Kidney glomerular epithelial cell (primary cell): Measurements from ENCODE around the gene EP400.
"Not testable (repeated sequence)": the region's sequence is repeated elsewhere in the genome, so short reads cannot be mapped to it uniquely, and the experiment has no call there.

Experiments used
- DNase-seq: peaks from one replicate; lab custom pipeline; 2025; lab: John Stamatoyannopoulos, UW

EP400 gene

DNA sequence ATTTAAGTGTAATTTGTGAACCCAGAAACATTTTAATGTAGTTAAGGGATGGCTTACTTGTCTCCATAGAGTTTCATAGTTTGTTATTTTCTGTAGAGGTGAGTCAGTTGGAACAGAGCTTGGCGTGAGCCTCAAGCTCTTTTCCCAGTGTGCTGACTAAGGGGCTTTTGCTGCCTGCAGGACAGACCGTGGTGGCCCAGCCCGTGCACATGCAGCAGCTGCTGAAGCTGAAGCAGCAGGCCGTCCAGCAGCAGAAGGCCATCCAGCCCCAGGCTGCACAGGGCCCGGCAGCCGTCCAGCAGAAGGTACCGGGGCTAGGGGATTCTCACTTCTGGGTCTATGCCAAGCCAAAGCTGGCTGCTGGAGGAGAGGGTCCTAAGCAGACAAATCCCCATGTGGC, 117.4 kb downstream of the EP400 start:
- DNase-seq, result no peak

DNA sequence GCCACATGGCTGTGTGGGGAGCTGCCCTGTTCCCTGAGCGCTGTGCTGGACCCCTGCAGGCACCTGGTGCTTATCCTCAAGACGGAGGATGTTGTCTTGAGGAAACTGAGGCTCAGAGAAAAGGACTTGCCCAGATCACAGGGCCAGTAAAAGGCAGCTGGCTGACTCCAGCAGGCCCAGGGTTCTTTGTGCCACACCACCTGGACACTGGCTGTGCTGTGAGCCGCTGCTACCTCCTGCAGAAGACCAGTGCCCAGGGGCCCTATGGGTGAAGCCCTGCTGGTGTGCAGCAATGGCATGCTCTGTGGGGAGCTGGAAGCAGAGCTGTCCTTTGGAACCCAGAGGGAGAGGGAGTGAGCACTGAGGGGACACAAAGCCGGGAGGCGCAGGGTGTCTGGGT, 118.5 kb downstream of the EP400 start:
- no peak for DNase-seq

DNA sequence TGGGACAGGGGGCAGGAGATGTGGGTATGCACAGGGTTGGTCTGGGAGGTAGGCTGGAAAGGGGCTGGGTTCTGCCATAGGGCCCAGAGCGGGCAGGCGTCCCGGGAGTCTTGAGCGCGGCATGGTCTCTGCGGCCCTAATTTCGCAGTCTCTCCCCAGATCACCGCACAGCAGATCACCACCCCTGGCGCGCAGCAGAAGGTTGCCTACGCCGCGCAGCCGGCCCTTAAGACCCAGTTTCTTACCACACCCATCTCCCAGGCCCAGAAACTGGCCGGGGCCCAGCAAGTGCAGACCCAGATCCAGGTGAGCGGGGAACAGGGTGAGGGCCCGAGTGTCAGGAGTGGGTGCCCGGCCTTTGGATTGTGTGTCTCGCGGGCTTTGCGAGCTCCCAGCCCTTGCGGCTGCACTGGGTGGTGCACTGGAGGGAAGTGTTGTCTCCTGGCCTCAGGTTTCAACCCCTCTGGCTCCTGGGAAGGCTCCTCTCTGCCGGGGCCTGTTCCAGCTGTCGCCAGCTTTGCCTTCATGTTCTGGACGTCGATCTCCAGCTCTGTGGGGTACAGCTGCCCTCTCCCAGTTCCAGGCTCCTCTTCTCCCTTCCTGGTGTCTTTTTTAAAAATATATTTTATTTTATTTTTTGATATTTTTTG, 119.7 kb downstream of the EP400 start:
- no peak for DNase-seq

- DNase-seq, result no peak
Observed at GRCh38 chr12:132070298-132070697, 120.6 kb downstream of the EP400 start.

DNA sequence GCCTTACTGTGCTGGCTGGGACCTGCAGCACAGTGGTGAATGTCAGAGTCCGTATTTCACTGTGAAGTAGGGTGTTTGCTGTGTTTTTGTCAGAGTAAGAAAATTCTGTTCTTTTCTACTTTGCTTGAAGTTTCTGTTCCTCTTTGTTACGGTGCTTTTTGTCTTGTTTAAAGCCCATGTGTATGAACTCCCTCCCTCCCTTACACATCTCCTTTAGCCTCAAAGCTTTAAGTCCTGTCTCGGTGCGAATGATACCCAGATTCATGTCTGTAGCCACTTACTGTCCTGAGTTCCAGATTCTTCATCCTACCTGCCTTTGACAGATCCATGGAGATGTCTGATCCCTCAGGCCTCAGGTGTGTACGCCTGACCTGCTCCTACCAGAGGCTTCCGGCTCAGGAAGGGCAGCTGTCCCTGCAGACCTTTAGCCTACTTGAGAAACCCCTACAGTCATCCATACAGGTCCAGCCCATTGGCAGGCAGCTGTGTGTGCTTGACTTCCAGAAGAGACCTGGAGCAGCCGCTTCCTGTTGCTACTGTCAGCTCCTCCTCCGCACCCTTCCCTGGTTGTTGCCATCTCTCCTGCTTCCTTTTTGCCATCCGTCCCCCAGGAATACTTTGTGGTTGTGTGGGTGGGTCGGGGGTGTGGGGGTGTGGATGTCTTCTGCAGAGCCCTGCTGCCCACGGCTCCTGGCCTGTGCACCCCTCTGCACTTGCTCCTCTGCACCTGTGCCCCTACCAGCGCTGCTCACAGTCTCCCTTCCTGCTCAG, 121.5 kb downstream of the EP400 start:
- no peak for DNase-seq

- DNase-seq, result peak; percentile 1
Observed at GRCh38 chr12:132071830-132072384, 122.2 kb downstream of the EP400 start.

DNA sequence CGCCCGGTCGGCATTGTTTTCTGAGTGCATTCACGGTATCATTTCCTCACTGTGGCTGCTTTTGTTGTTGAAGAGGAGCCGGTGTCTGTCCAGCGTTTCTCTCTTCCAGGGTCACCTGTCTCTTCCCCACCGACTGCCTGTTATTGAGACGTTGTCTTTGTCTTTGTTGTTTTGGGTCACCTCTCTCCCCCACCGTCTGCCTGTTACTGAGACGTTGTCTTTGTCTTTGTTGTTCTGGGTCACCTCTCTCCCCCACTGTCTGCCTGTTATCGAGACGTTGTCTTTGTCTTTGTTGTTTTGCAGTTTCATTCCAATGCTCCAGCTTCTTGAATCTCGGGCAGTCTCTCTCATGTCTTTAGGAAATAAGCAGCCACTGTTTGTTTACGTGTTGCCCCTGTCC, 124.5 kb downstream of the EP400 start:
- DNase-seq, result no peak

- DNase-seq, result no peak
Observed at GRCh38 chr12:132075026-132075713, 125.4 kb downstream of the EP400 start.

GRCh38 chr12:132075714-132076553, 126.2 kb downstream of the EP400 start:
- no peak for DNase-seq

GRCh38 chr12:132076711-132077110, 127.0 kb downstream of the EP400 start:
- DNase-seq, result no peak

DNA sequence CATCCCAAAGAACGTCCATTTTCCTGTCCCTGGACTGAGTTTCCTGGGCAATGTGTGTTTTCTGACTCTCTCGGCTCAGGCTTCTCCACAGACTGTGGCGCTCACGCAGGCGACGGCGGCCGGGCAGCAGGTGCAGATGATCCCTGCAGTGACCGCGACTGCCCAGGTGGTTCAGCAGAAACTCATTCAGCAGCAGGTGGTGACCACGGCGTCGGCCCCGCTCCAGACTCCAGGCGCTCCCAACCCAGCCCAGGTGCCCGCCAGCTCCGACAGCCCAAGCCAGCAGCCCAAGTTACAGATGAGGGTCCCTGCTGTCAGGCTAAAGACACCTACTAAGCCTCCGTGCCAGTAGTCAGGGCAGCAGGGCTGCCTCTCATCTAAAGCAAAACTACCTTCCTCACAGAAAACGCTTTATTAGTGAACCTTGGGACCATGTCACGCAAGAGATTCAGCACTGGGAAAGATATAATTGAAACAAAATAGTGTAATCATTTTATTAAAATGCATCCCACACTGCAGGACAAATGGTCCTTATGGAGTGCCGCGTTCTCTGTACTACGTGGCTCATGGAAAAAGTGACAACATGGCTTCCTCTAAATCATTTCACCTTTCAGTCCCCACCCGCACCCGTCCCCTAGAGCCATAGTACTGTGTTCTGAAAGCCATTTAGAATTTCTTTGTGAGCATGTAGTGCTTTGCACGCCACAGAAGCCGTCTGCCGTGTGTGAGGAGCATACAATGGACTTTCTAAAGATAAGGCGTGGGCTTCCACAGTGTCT, 127.8 kb downstream of the EP400 start:
- no peak for DNase-seq

DNA sequence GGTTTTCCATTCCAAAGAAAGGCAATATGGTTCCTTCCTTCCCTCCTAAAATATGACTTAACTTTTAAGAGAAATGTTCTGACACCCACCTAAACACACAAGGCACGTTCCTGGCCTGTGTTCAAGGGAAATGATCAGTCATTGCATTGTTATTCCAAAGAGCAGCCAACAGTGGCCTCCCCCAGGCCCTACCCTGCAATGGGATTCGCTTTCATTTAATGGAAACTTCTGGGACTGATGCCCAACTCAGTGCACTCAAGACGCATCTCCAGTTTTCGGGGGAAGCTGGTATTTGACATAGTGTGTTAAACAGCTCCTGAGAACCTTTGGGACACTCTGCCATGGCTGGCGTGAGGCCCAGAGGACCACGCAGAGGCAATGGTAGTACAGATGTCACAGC, 128.4 kb downstream of the EP400 start:
- no peak for DNase-seq

- no peak for DNase-seq
Observed at GRCh38 chr12:132079200-132079599, 129.5 kb downstream of the EP400 start.

DNA sequence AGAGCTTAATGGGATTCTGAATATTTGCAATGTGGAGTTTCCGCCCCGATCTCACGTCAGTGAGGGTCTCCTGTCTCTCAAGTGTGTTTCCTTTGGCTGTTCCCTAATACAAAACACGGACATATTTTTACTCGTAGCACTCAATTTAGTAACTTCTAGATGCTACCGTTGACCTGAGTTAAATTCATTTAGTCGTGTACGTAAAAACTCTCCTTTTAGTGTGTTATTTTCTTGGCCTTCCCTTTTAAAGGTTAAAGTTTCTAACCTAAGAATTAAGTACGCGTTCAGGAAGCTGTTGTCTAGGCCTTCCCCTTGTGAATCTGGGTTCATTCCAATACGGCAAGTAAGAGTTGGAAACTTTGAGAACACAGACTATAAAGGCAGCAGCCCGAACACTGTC, 130.0 kb downstream of the EP400 start:
- no peak for DNase-seq

DNA sequence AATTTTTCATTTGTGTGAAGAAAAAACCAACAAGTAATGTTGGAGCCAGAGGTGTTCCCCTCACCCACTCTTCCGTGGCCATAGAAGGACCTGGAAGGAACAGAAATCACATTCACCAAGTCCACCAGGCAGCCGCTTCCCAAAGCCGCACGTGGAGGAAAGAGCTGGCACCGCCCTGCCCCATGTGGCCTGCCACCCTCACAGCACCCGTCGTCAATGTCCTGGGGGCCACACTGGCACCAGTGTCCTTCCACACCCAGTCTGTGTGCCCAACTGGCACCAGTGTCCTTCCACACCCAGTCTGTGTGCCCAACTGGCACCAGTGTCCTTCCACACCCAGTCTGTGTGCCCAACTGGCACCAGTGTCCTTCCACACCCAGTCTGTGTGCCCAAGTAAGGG, 130.8 kb downstream of the EP400 start:
- not testable (repeated sequence) for DNase-seq

DNA sequence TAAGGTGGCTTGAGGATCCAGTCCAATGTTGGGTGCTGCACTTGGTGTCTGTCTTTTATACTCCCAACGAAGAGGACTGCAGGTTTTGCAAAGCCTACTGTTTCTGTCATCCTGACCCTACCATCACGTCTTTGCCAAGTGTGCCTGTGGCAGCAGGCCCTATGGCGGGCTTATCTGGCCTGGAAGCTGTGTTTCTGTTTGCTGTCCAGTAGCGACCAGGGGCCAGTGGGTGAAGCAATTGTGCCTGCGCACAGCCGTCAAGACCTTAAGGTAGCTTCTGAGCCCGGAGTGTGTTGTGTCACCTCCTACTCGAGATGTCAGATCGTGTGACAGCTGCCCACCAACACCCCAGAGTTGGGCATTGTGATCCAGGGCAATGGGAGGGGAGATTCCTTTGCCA, 131.7 kb downstream of the EP400 start:
- DNase-seq, result no peak

DNA sequence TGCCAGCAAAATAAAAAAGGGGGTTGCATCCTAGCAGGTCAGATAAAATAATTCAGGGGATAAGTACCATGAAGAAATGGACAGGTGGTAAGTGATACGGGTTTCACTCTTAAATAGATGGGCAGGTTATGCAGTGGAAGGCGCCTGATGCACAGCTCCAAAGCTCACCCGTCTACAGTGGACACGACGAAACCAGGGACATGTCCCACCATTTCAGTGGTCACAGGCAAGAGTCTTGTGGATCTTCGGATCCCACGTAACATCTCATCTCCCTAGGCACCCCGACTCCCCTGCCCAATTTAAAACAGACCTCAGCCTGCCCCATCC, 133.8 kb downstream of the EP400 start:
- no peak for DNase-seq

DNA sequence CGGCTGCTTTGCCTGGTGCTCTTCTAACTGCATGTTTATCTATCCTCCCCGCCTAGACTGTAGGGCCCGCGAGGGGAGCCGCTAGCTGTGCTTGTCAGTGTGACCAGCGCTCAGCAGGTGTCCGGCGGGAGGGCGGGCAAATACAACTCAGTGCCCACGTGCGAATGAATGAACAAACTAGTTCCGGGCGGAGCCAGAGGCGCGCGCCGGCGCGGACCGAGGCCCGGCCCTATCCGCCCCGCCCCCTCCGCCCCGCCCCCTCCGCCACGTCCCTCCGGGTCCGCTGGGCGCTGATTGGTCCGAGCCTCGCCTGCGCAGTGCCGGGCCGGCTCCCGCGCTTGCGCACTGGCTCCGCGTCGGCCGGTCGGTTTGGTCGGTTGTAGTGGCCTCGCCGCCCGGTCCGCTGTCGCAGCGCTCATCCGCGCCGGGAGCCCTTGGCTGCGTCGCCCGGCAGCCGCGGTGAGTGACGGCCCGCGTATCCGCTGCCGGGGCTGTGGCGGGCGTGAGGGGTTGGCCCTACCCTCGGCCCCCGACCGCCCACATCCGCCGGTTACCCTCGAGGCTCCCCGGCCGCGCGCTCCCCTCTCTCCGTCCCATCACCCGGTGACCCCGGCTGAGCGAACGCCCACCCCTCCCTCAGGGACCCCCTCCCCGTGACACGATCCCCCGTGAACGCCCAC, 134.3 kb downstream of the EP400 start:
- peak; percentile 72 for DNase-seq

GRCh38 chr12:132084621-132085290, 135.0 kb downstream of the EP400 start:
- no peak for DNase-seq

DNA sequence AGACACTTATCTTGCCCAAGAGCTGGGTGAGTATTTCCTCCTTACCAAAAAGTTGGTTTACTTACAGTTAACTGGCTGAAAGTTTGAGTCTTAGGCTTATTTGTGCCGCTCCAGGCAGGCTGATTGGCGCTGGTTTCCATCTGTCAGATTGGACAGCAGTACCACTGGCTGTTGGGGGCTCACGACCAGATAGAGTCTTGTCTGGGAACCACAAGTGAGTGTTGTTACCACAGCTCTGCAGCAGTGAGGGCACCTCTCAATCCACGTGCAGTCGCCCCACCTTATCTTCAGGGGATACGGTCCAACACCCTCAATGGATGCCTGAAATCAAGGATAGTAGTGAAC, 135.5 kb downstream of the EP400 start:
- DNase-seq, result no peak
